K562 (cell line): ENCODE measurements around the gene VAMP8. TPM values are rescaled to one million over a fixed set of nuclear protein-coding genes. Genes with fewer than 3 reads are reported as not detected.

ENCODE experiments used
- BMI1 ChIP-seq: fragments of 150-350 bp; IDR thresholded peaks from 2 replicates; pipeline ENCODE4 v1.6.1; 2014; ENCODE audit warnings: low read length
- ETV6 ChIP-seq, 3 experiments: fragments of 150-350 bp in 1 of 3; sonication (generic) in 1 of 3; formaldehyde crosslinking in 1 of 3; IDR thresholded peaks; 2 replicates each; pipeline versions ENCODE4 v1.6.1 to v1.8.0; 2014 to 2022; ENCODE audit warnings: borderline replicate concordance in 2 of 3, low read depth in 2 of 3, antibody characterized with exemption in 1 of 3, low read length in 1 of 3, mild to moderate bottlenecking in 1 of 3, missing genetic modification reagents in 1 of 3
- FOXA1 ChIP-seq: fragments of 450-650 bp; IDR thresholded peaks from 2 replicates; pipeline ENCODE4 v1.6.1; 2016; ENCODE audit warnings: mild to moderate bottlenecking, borderline replicate concordance
- KAT2B ChIP-seq: IDR thresholded peaks from one replicate; pipeline ENCODE4 v1.6.1; 2012; ENCODE audit warnings: low read depth, mild to moderate bottlenecking, control low read depth, inconsistent platforms, low read length, moderate library complexity
- KDM4B ChIP-seq, 2 experiments: fragments of 450-650 bp in 1 of 2; sonication (generic) in 1 of 2; IDR thresholded peaks; 2 replicates each; pipeline ENCODE4 v1.6.1; 2016 to 2017; ENCODE audit warnings: borderline replicate concordance in 2 of 2, antibody characterized with exemption in 1 of 2, low read depth in 1 of 2, mild to moderate bottlenecking in 1 of 2
- KLF10 ChIP-seq: fragments of 250-450 bp; sonication (Bioruptor Pico); IDR thresholded peaks from 2 replicates; pipeline ENCODE4 v1.6.1; 2021; ENCODE audit warnings: matching md5 sums
- MBD2 ChIP-seq: sonication (generic); IDR thresholded peaks from 2 replicates; pipeline ENCODE4 v1.6.1; 2016; ENCODE audit warnings: low read depth, borderline replicate concordance
- NR2C2 ChIP-seq, 2 experiments: fragments of 200-800 bp in 1 of 2; sonication (Bioruptor generic) in 1 of 2; sonication (generic) in 1 of 2; formaldehyde crosslinking in 1 of 2; IDR thresholded peaks; 2 replicates each; pipeline versions ENCODE4 v1.6.1 to v1.8.0; 2016 to 2022; ENCODE audit warnings: mild to moderate bottlenecking in 1 of 2, missing compliant biosample characterization in 1 of 2, missing genetic modification characterization in 1 of 2, missing genetic modification reagents in 1 of 2
- OTX1 ChIP-seq: fragments of 450-650 bp; formaldehyde crosslinking; IDR thresholded peaks from 2 replicates; pipeline ENCODE4 v1.4.0; 2022; ENCODE audit warnings: mild to moderate bottlenecking
- PTTG1 ChIP-seq: fragments of 450-650 bp; IDR thresholded peaks from 2 replicates; pipeline ENCODE4 v1.6.1; 2016; ENCODE audit warnings: low read depth, mild to moderate bottlenecking, missing genetic modification characterization, missing compliant biosample characterization
- RBM25 ChIP-seq: fragments of 200-400 bp; formaldehyde crosslinking; IDR thresholded peaks from 2 replicates; pipeline ENCODE4 v1.6.1; 2018; ENCODE audit warnings: low read length, low read depth, moderate library complexity; ENCODE audit not compliant: severe bottlenecking
- SIX5 ChIP-seq, 2 experiments: IDR thresholded peaks; 2 replicates each; pipeline ENCODE4 v1.6.1; 2011; ENCODE audit warnings: low read length in 2 of 2, borderline replicate concordance in 1 of 2, low read depth in 1 of 2, mild to moderate bottlenecking in 1 of 2, moderate library complexity in 1 of 2; ENCODE audit not compliant: insufficient read depth in 1 of 2
- SMAD4 ChIP-seq: fragments of 250-450 bp; sonication (Bioruptor Pico); conservative IDR thresholded peaks from 2 replicates; pipeline ENCODE4 v1.8.0; 2021; ENCODE audit warnings: inconsistent platforms, mild to moderate bottlenecking, moderate library complexity
- THRA ChIP-seq: fragments of 450-650 bp; IDR thresholded peaks from 2 replicates; pipeline ENCODE4 v1.6.1; 2017; ENCODE audit warnings: mild to moderate bottlenecking, moderate library complexity
- ZBED1 ChIP-seq: IDR thresholded peaks from 2 replicates; pipeline ENCODE4 v1.6.1; 2014
- ZNF140 ChIP-seq: fragments of 250-450 bp; sonication (Bioruptor Pico); IDR thresholded peaks from 2 replicates; pipeline ENCODE4 v1.8.0; 2021; ENCODE audit warnings: moderate library complexity, mild to moderate bottlenecking, inconsistent platforms
- ZNF584 ChIP-seq: fragments of 200-800 bp; sonication (Bioruptor generic); IDR thresholded peaks from 2 replicates; pipeline ENCODE4 v1.6.1; 2016; ENCODE audit warnings: low read depth, mild to moderate bottlenecking, missing genetic modification characterization, missing compliant biosample characterization
- polyA plus RNA-seq, 8 experiments: library from polyadenylated mRNA; depleted of rRNA in 4 of 8; stranded (reverse) in 5 of 8; unstranded in 3 of 8; fragments of >200 nt; fragmentation: Nextera tagmentation in 2 of 8; fragmentation: Illumina TruSeq in 1 of 8; extraction: Ambion mirVana in 2 of 8; extraction: Trizol in 1 of 8; gene quantifications; 2 replicates each; pipeline versions ENCODE4 v1.2.1 to v1.2.3, GENCODE V29; 2011 to 2014; ENCODE audit warnings: inconsistent platforms in 1 of 8, missing spikeins in 1 of 8
- total RNA-seq, 7 experiments: library from RNA; depleted of rRNA in 6 of 7; stranded (reverse); fragments of >200 nt in 6 of 7; fragmentation: Illumina TruSeq in 2 of 7; extraction: Trizol in 2 of 7; gene quantifications; 2 replicates each; pipeline versions ENCODE4 v1.2.1 to v1.2.3, GENCODE V29; 2011 to 2021; ENCODE audit warnings: low replicate concordance in 1 of 7
- TF ChIP-seq, protein P1 (sequence below): fragments of 200-800 bp; sonication (Bioruptor generic); IDR thresholded peaks from 2 replicates; pipeline ENCODE4 v1.6.1; 2017; ENCODE audit warnings: missing genetic modification characterization, missing compliant biosample characterization
- TF ChIP-seq, protein P2 (sequence below): sonication (generic); formaldehyde crosslinking; IDR thresholded peaks from 2 replicates; pipeline ENCODE4 v1.8.1; 2022; ENCODE audit warnings: missing genetic modification reagents
- TF ChIP-seq, protein P3 (sequence below): fragments of 250-450 bp; sonication (Bioruptor Pico); IDR thresholded peaks from 2 replicates; pipeline ENCODE4 v1.4.0; 2020; ENCODE audit warnings: mild to moderate bottlenecking

VAMP8 gene
- total and polyA plus RNA-seq, 9 of the 15 experiments (the other 6 are each of a cell fraction or from before 2014, with no cell fraction given), result 107 to 571 (median 248) TPM

GRCh38 chr2:85602476-85603234, 25.3 kb downstream of the VAMP8 start, which contains the start of gene TMEM150A (continued):
- TF ChIP-seq THRA (no peak), RBM25 (peak; percentile 83), NR2C2 (CRISPR knock-in tag; IDR thresholded peaks at IDR 0.05) (no peak), NR2C2 (tag; IDR thresholded peaks at IDR 0.05) (peak; percentile 90), ZNF584 (CRISPR knock-in tag) (no peak), ETV6 (IDR thresholded peaks at IDR 0.05; ENCODE audit: borderline replicate concordance in 1 of 2, low read depth in 2 of 2, low read length in 1 of 2) (no peak), ETV6 (CRISPR knock-in tag; IDR thresholded peaks at IDR 0.05; ENCODE audit: borderline replicate concordance) (no peak), OTX1 (no peak), BMI1 (no peak), ZNF140 (no peak), SMAD4 (CRISPR knock-in tag) (peak; percentile 89), KLF10 (CRISPR knock-in tag) (no peak), MBD2 (0 out of 2 replicates have a peak, but pooled peaks have one; percentile 20), KAT2B (no peak), ZBED1 (no peak), SIX5 (IDR thresholded peaks at IDR 0.05; ENCODE audit: borderline replicate concordance in 1 of 2, insufficient read depth in 1 of 2, low read depth in 1 of 2, low read length in 2 of 2) (peak; percentile 71 to 82), FOXA1 (no peak), KDM4B (IDR thresholded peaks at IDR 0.05; ENCODE audit: borderline replicate concordance in 2 of 2, low read depth in 1 of 2) (no peak), PTTG1 (tag) (no peak)
- TF ChIP-seq, protein P1, sequence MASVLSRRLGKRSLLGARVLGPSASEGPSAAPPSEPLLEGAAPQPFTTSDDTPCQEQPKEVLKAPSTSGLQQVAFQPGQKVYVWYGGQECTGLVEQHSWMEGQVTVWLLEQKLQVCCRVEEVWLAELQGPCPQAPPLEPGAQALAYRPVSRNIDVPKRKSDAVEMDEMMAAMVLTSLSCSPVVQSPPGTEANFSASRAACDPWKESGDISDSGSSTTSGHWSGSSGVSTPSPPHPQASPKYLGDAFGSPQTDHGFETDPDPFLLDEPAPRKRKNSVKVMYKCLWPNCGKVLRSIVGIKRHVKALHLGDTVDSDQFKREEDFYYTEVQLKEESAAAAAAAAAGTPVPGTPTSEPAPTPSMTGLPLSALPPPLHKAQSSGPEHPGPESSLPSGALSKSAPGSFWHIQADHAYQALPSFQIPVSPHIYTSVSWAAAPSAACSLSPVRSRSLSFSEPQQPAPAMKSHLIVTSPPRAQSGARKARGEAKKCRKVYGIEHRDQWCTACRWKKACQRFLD (CRISPR knock-in tag), result no peak; the same call in 1 of the 2 replicates
- TF ChIP-seq, protein P2, sequence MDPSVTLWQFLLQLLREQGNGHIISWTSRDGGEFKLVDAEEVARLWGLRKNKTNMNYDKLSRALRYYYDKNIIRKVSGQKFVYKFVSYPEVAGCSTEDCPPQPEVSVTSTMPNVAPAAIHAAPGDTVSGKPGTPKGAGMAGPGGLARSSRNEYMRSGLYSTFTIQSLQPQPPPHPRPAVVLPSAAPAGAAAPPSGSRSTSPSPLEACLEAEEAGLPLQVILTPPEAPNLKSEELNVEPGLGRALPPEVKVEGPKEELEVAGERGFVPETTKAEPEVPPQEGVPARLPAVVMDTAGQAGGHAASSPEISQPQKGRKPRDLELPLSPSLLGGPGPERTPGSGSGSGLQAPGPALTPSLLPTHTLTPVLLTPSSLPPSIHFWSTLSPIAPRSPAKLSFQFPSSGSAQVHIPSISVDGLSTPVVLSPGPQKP (CRISPR knock-in tag), result no peak
- TF ChIP-seq, protein P3, sequence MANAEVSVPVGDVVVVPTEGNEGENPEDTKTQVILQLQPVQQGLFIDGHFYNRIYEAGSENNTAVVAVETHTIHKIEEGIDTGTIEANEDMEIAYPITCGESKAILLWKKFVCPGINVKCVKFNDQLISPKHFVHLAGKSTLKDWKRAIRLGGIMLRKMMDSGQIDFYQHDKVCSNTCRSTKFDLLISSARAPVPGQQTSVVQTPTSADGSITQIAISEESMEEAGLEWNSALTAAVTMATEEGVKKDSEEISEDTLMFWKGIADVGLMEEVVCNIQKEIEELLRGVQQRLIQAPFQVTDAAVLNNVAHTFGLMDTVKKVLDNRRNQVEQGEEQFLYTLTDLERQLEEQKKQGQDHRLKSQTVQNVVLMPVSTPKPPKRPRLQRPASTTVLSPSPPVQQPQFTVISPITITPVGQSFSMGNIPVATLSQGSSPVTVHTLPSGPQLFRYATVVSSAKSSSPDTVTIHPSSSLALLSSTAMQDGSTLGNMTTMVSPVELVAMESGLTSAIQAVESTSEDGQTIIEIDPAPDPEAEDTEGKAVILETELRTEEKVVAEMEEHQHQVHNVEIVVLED (CRISPR knock-in tag), result peak; percentile 58
